IMR-90 (cell line): ENCODE data around the gene NPAS3. TPM values are rescaled to one million over a fixed set of nuclear protein-coding genes. Genes with fewer than 3 reads are reported as not detected.

ENCODE experiments used
- ATAC-seq: fragments of 200-7000 bp; cut with Tn5 transposase; 2 replicates; pipeline ENCODE4 v1.9.1; 2020; ENCODE audit warnings: low read depth, mild to moderate bottlenecking, moderate library complexity
- BruUV-seq: library from RNA; stranded (reverse); fragments of 400-500 nt; replicated peaks from 2 replicates; lab custom pipeline; 2021; lab: Mats Ljungman, UMichigan
- CTCF ChIA-PET: fragments of 300-600 bp; formaldehyde crosslinking; extraction: SDS; loops from one replicate; lab custom pipeline; 2021; ENCODE audit warnings: antibody characterized with exemption; lab: Yijun Ruan, JAX
- POLR2A ChIA-PET: fragments of 300-600 bp; sonication (Branson Sonifier 250); formaldehyde crosslinking; loops from one replicate; lab custom pipeline; 2022; ENCODE audit warnings: antibody characterized with exemption; ENCODE audit not compliant: unreplicated experiment; lab: Charles Lee
- DNase-seq: peaks from one replicate; pipeline ENCODE4 v3.0.0; 2013
- H2AFZ ChIP-seq: replicated peaks from 2 replicates; pipeline ENCODE3; 2013; ENCODE audit warnings: low read length, mild to moderate bottlenecking; ENCODE audit not compliant: poor library complexity
- H2AK5ac ChIP-seq: 2 replicates; pipeline ENCODE4 v1.6.1; 2013; ENCODE audit warnings: low read depth, low read length, inconsistent platforms
- H2AK9ac ChIP-seq: replicated peaks from 2 replicates; pipeline ENCODE3; 2013; ENCODE audit warnings: mild to moderate bottlenecking, low read depth, low read length, moderate library complexity; ENCODE audit not compliant: poor library complexity
- H2BK120ac ChIP-seq: 2 replicates; pipeline ENCODE4 v1.6.1; 2013; ENCODE audit warnings: low read depth, low read length, inconsistent platforms
- H2BK15ac ChIP-seq: 3 replicates; pipeline ENCODE4 v1.6.1; 2013; ENCODE audit warnings: low read depth, low read length, inconsistent platforms
- H2BK20ac ChIP-seq: 2 replicates; pipeline ENCODE4 v1.6.1; 2013; ENCODE audit warnings: low read depth, mild to moderate bottlenecking, inconsistent platforms, low read length, moderate library complexity
- H2BK5ac ChIP-seq: 2 replicates; pipeline ENCODE4 v1.6.1; 2013; ENCODE audit warnings: mild to moderate bottlenecking, low read depth, low read length, inconsistent platforms; ENCODE audit not compliant: poor library complexity, severe bottlenecking
- H3K14ac ChIP-seq: replicated peaks from 2 replicates; pipeline ENCODE4 v1.6.1; 2013; ENCODE audit warnings: low read depth, low read length, inconsistent platforms
- H3K18ac ChIP-seq: 2 replicates; pipeline ENCODE4 v1.6.1; 2013; ENCODE audit warnings: low read depth, low read length, control low read depth
- H3K23ac ChIP-seq: 2 replicates; pipeline ENCODE4 v1.6.1; 2013; ENCODE audit warnings: low read depth, low read length, inconsistent platforms
- H3K27ac ChIP-seq: 2 replicates; pipeline ENCODE4 v1.5.1; 2013; ENCODE audit warnings: mild to moderate bottlenecking, control low read depth, low read length; ENCODE audit not compliant: insufficient read depth
- H3K27me3 ChIP-seq: 2 replicates; pipeline ENCODE4 v1.6.1; 2013; ENCODE audit warnings: low read length; ENCODE audit not compliant: control insufficient read depth, insufficient read depth
- H3K36me3 ChIP-seq: 2 replicates; pipeline ENCODE4 v1.6.1; 2013; ENCODE audit warnings: low read length, mixed read lengths; ENCODE audit not compliant: control insufficient read depth, insufficient read depth
- H3K4ac ChIP-seq: 2 replicates; pipeline ENCODE4 v1.6.1; 2013; ENCODE audit warnings: low read depth, low read length, inconsistent platforms
- H3K4me1 ChIP-seq: 2 replicates; pipeline ENCODE4 v1.6.1; 2013; ENCODE audit warnings: low read length, mixed read lengths; ENCODE audit not compliant: control insufficient read depth, insufficient read depth
- H3K4me2 ChIP-seq: 2 replicates; pipeline ENCODE4 v1.6.1; 2013; ENCODE audit warnings: low read depth, mild to moderate bottlenecking, control low read depth, low read length, moderate library complexity
- H3K4me3 ChIP-seq: 2 replicates; pipeline ENCODE4 v1.5.1; 2013; ENCODE audit warnings: low read depth, mild to moderate bottlenecking, control low read depth, low read length, moderate library complexity; ENCODE audit not compliant: insufficient read depth
- H3K56ac ChIP-seq: 2 replicates; pipeline ENCODE4 v1.6.1; 2013; ENCODE audit warnings: low read length, inconsistent platforms; ENCODE audit not compliant: insufficient read depth; ENCODE audit errors: extremely low read depth
- H3K79me1 ChIP-seq, 2 experiments: 2 replicates each; pipeline ENCODE4 v1.6.1; 2013; ENCODE audit warnings: low read length in 2 of 2, inconsistent platforms in 1 of 2, low read depth in 1 of 2
- H3K9ac ChIP-seq: 2 replicates; pipeline ENCODE4 v1.6.1; 2013; ENCODE audit warnings: low read depth, low read length, control low read depth
- H3K9me1 ChIP-seq: 2 replicates; pipeline ENCODE4 v1.6.1; 2013; ENCODE audit warnings: low read length, inconsistent platforms; ENCODE audit not compliant: insufficient read depth
- H3K9me3 ChIP-seq: 2 replicates; pipeline ENCODE4 v1.6.1; 2013; ENCODE audit warnings: low read length; ENCODE audit not compliant: control insufficient read depth, insufficient read depth
- H4K20me1 ChIP-seq: 2 replicates; pipeline ENCODE4 v1.6.1; 2013; ENCODE audit warnings: low read length, inconsistent platforms; ENCODE audit not compliant: insufficient read depth
- H4K5ac ChIP-seq: 2 replicates; pipeline ENCODE4 v1.6.1; 2013; ENCODE audit warnings: mild to moderate bottlenecking, low read depth, low read length, control low read depth
- H4K8ac ChIP-seq, 2 experiments: 2 replicates each; pipeline ENCODE4 v1.6.1; 2013; ENCODE audit warnings: low read depth in 2 of 2, low read length in 2 of 2, control low read depth in 1 of 2, inconsistent platforms in 1 of 2
- H4K91ac ChIP-seq: 2 replicates; pipeline ENCODE4 v1.6.1; 2013; ENCODE audit warnings: low read depth, low read length, inconsistent platforms; ENCODE audit not compliant: insufficient read depth
- BHLHE40 ChIP-seq: fragments of 150-350 bp; IDR thresholded peaks from 2 replicates; pipeline ENCODE4 v1.6.1; 2016; ENCODE audit warnings: mild to moderate bottlenecking, low read depth, low read length
- CHD1 ChIP-seq: IDR thresholded peaks from 2 replicates; pipeline ENCODE4 v1.6.1; 2012; ENCODE audit warnings: low read depth, low read length, improper control_type of control experiment
- ELK1 ChIP-seq: fragments of 150-350 bp; IDR thresholded peaks from 2 replicates; pipeline ENCODE4 v1.6.1; 2016; ENCODE audit warnings: low read depth, mild to moderate bottlenecking, low read length, moderate library complexity, borderline replicate concordance
- MAFK ChIP-seq: IDR thresholded peaks from 2 replicates; pipeline ENCODE4 v1.6.1; 2012; ENCODE audit warnings: low read depth, low read length, improper control_type of control experiment
- MXI1 ChIP-seq: IDR thresholded peaks from 2 replicates; pipeline ENCODE4 v1.6.1; 2012; ENCODE audit warnings: low read depth, mild to moderate bottlenecking, low read length, moderate library complexity, borderline replicate concordance
- RAD21 ChIP-seq: IDR thresholded peaks from 2 replicates; pipeline ENCODE4 v1.6.1; 2012; ENCODE audit warnings: low read length, improper control_type of control experiment
- RCOR1 ChIP-seq: IDR thresholded peaks from 2 replicates; pipeline ENCODE4 v1.6.1; 2012; ENCODE audit warnings: mild to moderate bottlenecking, low read length, improper control_type of control experiment; ENCODE audit not compliant: insufficient replicate concordance
- RFX5 ChIP-seq: IDR thresholded peaks from 2 replicates; pipeline ENCODE4 v1.8.0; 2012; ENCODE audit warnings: low read depth, mild to moderate bottlenecking, low read length, moderate library complexity
- SMC3 ChIP-seq: fragments of 150-350 bp; IDR thresholded peaks from 2 replicates; pipeline ENCODE4 v1.6.1; 2016; ENCODE audit warnings: low read depth, mild to moderate bottlenecking, antibody characterized with exemption, low read length, moderate library complexity
- WGBS, 2 experiments: methylation state at CpG; one replicate each; pipeline versions ENCODE4 v1.1.5 to v1.1.7; 2013; ENCODE audit warnings: missing lambda C conversion rate in 2 of 2; ENCODE audit not compliant: insufficient read length in 1 of 2; ENCODE audit errors: extremely low coverage in 2 of 2; 5-methylcytosine and 5-hydroxymethylcytosine counted together
- dilution Hi-C: fragments of 300-500 bp; cut with HindIII; formaldehyde crosslinking; loops from one replicate; pipeline ENCODE4 v1.14.3; 2018; ENCODE audit warnings: low sequenced_read_pairs; ENCODE audit not compliant: unreplicated experiment
- in situ Hi-C: fragments of 300-500 bp; cut with MboI; formaldehyde crosslinking; loops from 3 replicates; pipeline ENCODE4 v1.14.3; 2019; ENCODE audit warnings: low sequenced_read_pairs, inconsistent platforms, mixed read lengths
- intact Hi-C: fragments of 100-400 bp; cut with micrococcal nuclease; formaldehyde crosslinking; loops from 2 replicates; pipeline ENCODE4 v1.10.0; 2022
- polyA plus RNA-seq, 3 experiments: library from polyadenylated mRNA; depleted of rRNA; stranded (reverse); fragments of >200 nt; gene quantifications; 2 replicates each; pipeline ENCODE4 v1.2.3, GENCODE V29; 2012; ENCODE audit warnings: low replicate concordance in 1 of 3
- total RNA-seq: library from RNA; depleted of rRNA; stranded (reverse); fragments of >200 nt; gene quantifications from 2 replicates; pipeline ENCODE4 v1.2.3, GENCODE V29; 2012

The NPAS3 gene
- total and polyA plus RNA-seq, 2 of the 4 experiments (the other 2 are of a cell fraction) = not detected

- no CpG with 5 or more reads among the region's 4 CpGs for WGBS, 2 experiments
- Histone ChIP-seq H3K9ac (no peak overlapping the region), H4K8ac (no peak overlapping the region), H3K27ac (no peak overlapping the region), H3K23ac (no peak overlapping the region), H3K4ac (no peak overlapping the region), H2BK5ac (no peak overlapping the region), H3K14ac (no peak overlapping the region), H3K27me3 (no peaks in the 10 kb centered on the region), H3K4me3 (no peak overlapping the region), H3K36me3 (no peaks in the 10 kb centered on the region), H2BK120ac (no peak overlapping the region), H2BK20ac (no peak overlapping the region), H3K4me2 (no peak overlapping the region), H3K56ac (no peak overlapping the region), H3K18ac (no peak overlapping the region), H4K5ac (no peak overlapping the region), H4K91ac (no peak overlapping the region), H2AK9ac (no peak overlapping the region), H3K9me3 (no peaks in the 10 kb centered on the region), H3K4me1 (no peaks in the 10 kb centered on the region), H3K9me1 (no peaks in the 10 kb centered on the region), H3K79me1 (no peaks in the 10 kb centered on the region), H2AFZ (no peak overlapping the region), H2BK15ac (no peak overlapping the region), H4K20me1 (no peaks in the 10 kb centered on the region), H2AK5ac (no peak overlapping the region)
- ATAC-seq = no peak
- POLR2A ChIA-PET = no interaction called here
- no peak for DNase-seq
- in situ Hi-C loops (no loop called here), intact Hi-C loops (no loop called here), dilution Hi-C loops (no loop called here)
- no TSS peak for BruUV-seq
- CTCF ChIA-PET = interaction anchor here (0.6 kb wide), 1 partner anchor 12 kb away, joined by 3 read pairs; no protein-coding TSS in a partner anchor
- no peak for TF ChIP-seq SMC3
- TF ChIP-seq RFX5 = no peak
- no peak for TF ChIP-seq RCOR1
- TF ChIP-seq CHD1 = no peak
- TF ChIP-seq ELK1 = no peak
- TF ChIP-seq MXI1 = no peak
- TF ChIP-seq MAFK = no peak
- no peak for TF ChIP-seq BHLHE40
- TF ChIP-seq RAD21 = no peak
Measured at GRCh38 chr14:33691907-33692306, 753.2 kb downstream of the NPAS3 start.
